Body of pancreas (tissue), 4 donors: ENCODE measurements around the gene DSCAM.

ENCODE experiments used
- POLR2A ChIP-seq, 3 donors: fragments of 450-650 bp; IDR thresholded peaks; one replicate each; pipeline ENCODE4 v1.6.1; 2016; ENCODE audit warnings: antibody characterized with exemption in 3 of 3, mild to moderate bottlenecking in 2 of 3
- TF ChIP-seq, protein P1 (sequence below), 7 experiments: fragments of 450-650 bp in 4 of 7; fragments of 200-600 bp in 3 of 7; sonication (generic) in 3 of 7; IDR thresholded peaks; one replicate each; pipeline ENCODE4 v1.5.1; 2016 to 2019; ENCODE audit warnings: antibody characterized with exemption in 7 of 7

DNA sequence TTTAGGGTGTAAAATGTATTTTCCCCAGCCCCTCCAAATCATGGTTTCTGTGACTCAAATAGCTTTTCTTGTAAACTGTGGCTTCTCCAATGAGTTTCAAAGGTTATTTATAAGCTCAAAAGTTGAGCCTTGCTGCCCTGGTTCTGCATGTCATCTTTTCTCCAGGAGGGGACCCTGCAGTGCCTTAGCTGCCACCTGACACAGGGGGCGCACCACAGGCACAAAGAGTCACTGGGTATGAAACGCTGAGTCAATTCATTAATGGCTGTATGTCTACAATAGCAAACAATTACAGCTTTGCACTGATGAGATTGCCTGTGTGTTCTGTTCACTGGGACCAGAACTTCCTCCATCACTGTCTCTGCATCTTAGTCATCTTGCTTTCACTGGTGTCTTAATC lies 878.9 kb downstream of the DSCAM start:
- TF ChIP-seq, protein P1, sequence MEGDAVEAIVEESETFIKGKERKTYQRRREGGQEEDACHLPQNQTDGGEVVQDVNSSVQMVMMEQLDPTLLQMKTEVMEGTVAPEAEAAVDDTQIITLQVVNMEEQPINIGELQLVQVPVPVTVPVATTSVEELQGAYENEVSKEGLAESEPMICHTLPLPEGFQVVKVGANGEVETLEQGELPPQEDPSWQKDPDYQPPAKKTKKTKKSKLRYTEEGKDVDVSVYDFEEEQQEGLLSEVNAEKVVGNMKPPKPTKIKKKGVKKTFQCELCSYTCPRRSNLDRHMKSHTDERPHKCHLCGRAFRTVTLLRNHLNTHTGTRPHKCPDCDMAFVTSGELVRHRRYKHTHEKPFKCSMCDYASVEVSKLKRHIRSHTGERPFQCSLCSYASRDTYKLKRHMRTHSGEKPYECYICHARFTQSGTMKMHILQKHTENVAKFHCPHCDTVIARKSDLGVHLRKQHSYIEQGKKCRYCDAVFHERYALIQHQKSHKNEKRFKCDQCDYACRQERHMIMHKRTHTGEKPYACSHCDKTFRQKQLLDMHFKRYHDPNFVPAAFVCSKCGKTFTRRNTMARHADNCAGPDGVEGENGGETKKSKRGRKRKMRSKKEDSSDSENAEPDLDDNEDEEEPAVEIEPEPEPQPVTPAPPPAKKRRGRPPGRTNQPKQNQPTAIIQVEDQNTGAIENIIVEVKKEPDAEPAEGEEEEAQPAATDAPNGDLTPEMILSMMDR (IDR thresholded peaks at IDR 0.05), result no peak
- TF ChIP-seq POLR2A (IDR thresholded peaks at IDR 0.05), result no peak
